Body of pancreas (tissue), 4 donors: ENCODE results near the gene FBXL14.

Experiments
- CTCF ChIP-seq, 7 experiments: fragments of 450-650 bp in 4 of 7; fragments of 200-600 bp in 3 of 7; sonication (generic) in 3 of 7; IDR thresholded peaks; one replicate each; pipeline ENCODE4 v1.5.1; 2016 to 2019; ENCODE audit warnings: antibody characterized with exemption in 7 of 7
- POLR2A ChIP-seq, 3 donors: fragments of 450-650 bp; IDR thresholded peaks; one replicate each; pipeline ENCODE4 v1.6.1; 2016; ENCODE audit warnings: antibody characterized with exemption in 3 of 3, mild to moderate bottlenecking in 2 of 3

- TF ChIP-seq CTCF (IDR thresholded peaks at IDR 0.05) (no peak), POLR2A (IDR thresholded peaks at IDR 0.05) (no peak)
Observed at GRCh38 chr12:1566449-1567135, 27.8 kb downstream of the FBXL14 start.
